ENCODE data around the gene PLEKHH1.

PLEKHH1 gene

DNA sequence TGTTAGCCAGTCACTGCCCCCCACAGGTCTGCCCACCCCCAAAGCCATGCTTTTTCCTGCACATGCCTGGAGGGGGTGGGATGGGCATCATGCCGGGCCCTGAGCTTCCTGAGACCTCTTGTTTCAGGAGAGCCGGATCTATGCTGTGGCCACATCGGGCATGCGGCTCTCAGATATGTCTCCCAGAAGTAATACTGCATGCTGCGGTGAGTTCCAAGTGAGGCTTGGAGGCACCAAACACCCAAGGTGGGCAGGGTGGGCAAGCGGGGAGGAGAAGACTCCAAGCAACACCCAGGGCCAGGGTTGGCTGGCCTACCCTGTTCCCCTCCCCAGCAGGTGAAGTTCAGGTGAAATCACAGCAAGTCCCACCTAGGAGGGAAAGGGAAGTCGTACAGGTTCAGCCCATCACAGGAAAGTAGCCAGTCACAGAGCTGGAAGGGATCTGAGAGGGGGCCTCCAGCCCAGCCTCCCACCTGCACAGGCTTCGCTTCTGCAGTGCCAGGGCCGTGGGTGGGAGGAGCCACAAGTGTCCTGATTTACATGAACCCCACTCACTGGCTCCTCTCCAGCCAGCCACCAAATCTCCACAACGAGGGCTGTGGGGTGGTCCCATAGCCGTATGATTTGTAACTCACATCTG lies 36.0 kb downstream of the PLEKHH1 start:
- no peak for DNase-seq

DNA sequence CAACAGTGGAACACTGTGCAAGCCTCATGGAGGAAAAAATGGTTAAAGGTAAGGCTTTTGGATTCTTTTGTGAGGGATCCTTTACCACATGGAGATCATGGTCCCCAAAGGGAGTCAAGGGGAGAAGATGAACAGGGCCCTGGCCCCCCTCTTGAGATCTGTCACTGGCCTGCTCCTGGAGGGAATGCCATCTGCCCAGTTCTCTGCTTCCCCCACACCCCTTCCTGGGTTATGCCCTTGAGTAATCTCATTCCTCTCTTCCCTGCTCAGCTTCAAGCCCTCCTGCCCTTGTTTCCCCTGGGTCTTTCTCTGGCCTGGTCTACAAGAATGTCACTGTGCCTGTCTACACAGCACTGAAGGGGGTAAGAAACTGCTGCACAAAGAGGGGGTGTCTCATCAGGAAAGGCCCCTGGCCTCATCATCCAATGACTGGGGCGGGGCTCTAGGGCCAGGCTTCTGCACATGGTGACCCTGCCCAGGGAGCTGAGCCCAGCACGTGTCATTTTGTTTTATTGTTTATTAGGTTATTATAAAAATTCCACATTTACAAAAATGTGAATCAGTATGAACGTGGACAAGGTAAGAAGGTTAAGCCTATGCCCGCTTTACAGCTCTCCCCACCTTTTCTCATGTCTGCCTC lies 36.7 kb downstream of the PLEKHH1 start:
- no peak for DNase-seq

DNA sequence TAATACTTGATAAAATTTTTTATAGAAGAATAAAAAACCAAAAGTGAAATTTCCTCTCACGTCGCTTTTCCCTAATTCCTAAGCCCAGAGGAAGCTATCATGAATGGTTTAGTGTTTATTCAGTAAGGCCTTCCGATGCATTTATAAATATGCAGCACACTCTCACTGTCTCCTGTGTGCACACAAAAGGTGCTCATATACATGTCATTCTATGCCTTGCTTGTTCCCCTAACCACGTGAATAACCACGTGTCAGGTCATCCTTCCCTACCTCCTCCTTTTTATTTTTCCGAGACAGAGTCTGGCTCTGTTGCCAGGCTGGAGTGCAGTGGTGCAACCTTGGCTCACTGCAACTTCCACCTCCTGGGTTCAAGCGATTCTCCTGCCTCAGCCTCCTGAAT lies 37.4 kb downstream of the PLEKHH1 start:
- no peak for DNase-seq

DNA sequence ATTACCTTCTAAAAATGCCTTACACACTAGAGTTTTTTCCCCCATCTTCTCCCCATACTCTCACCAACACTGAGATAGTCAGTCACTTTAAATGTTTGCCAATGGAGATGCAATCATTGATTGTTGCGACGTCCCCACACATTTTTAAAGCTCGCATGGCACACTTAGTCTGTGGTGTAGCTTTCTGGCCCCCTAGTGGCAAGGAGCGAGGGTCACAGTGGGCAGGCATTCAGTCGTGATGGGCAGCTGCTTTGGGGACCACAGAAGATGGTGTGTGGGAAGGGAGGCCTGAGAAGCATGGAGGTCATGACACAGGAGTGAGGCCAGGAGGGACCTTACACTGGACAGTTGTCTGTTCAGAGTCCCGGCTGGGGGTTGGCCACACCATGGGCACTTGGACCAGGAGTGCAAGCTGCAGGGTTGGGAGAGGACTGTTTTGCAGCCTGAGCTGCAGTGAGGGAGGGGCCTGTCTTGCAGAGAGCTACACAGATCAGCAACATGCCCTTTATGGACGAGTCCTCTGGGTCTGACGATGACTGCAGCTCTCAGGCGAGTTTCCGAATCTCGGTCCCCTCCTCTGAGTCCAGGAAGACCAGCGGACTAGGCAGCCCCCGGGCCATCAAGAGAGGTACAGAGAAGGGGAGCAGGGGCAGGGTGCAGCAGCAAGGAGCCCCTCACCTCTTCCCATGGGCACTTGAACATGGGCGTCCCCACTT lies 38.3 kb downstream of the PLEKHH1 start:
- DNase-seq, result no peak

DNA sequence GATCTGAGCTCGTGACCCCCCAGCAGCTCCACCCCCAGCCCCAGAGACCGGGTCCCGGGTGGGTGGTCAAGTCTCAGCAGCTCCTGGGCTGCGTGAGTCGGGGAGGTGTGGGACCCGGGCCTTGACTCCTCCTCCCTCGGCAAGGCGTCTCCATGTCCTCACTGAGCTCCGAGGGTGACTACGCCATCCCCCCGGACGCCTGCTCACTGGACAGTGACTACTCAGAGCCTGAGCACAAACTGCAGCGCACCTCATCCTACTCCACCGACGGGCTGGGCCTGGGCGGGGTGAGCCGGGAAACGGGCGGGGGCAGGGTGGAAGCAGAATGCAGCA lies 38.9 kb downstream of the PLEKHH1 start:
- no peak for DNase-seq

DNA sequence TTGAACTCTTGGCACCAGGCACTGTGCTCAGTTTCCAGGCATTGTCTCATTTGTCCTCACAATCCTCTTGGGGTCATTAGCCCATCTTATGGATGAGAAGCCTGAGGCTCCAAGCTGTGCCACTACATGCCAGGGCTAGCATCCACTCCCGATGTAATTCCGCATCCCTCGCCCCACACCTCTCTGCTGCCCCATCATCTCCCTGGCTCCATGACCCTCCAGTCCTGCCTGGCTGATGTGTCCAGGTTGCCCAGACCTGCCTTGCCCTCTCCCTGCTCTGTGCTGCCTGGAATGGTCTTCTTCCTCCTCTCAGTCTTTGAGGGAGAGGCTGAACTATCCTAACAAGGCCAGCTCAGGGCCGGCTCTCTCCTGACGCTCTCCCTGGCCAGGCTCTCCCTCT lies 39.5 kb downstream of the PLEKHH1 start:
- no peak for DNase-seq

DNA sequence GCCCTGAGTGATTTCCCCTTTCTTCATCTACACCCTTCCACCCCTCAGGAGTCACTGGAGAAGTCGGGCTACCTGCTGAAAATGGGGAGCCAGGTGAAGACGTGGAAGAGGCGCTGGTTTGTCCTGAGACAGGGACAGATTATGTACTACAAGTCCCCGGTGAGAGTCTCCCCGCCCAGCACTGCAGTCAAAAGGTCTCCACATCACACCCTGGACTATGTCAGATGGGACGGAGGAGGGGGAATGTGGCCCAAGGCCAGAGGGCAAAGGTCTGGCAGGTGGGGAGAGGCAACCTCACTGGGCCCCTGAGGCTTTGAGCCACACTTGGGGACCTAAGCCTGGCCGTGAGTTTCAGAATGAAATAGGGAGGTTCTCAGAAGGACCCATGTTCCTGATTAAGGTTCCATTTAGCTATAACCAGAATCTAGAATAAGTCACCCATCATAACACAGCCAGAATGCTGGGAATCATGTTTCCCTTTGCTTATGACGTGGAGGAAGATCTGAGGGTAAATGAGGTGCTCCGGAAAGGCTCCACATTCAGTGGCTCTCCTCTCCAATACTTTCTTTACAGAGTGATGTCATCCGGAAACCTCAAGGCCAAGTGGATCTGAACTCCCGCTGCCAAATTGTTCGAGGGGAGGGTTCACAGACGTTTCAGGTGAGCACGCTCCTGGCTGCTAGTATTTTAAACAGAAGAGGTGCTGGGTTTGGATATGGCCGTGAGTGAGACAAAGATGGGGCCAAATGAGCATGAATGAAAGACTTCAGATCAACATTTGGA lies 40.3 kb downstream of the PLEKHH1 start:
- DNase-seq, result no peak

DNA sequence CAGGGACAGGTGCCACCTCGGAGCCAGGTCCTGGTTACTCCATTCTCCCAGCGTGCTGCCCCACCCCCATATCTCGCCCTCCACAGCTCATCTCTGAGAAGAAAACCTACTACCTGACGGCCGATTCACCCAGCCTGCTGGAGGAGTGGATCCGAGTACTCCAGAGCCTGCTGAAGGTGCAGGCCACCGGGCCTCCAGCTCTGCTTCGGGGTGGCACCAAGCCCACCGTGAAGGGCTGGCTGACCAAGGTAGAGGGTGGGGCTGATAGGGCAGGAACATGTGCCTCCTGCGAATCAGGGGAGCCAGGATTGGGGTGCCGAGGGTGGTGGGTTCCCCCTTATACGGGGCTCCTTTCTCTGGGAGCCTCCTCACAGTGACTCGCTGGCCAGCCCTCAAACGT lies 41.1 kb downstream of the PLEKHH1 start:
- no peak for DNase-seq

DNA sequence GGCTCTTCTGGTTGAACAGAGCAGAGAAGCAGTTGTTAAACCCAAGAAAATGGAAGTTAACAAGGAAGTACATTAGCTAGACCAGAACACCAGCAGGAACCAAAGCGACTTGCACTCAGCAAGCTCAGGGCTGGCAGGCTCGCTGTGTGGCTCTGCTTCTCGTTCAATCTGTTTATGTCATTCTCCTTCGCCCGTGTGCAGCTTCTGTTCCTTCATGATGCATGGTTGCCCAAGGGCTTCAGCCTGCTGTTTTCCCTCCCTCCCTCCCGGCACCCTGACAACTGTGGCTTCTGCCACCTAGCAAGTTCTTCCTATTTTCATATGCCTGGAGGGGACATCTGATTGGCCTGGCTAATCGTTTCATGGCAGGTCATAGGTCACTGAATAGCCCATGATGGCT lies 41.7 kb downstream of the PLEKHH1 start:
- DNase-seq, result no peak

DNA sequence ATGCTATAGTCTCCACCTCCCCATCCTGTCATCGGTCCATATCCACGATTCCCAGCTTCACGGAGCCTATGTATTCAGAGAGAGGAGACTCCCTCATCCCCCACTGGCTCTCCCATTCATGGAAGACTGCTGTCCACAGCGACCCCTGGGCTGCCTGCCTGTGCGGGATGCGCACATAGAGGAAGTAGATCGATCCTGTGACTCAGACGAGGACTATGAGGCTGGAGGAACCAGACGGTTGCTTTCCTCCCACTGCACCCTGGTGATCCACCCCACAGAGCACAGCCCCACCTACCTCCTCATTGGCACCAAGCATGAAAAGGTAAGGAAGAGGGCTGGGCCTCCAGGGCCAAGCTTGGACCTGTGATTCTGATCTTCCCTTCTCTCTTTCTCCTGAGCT lies 42.6 kb downstream of the PLEKHH1 start:
- no peak for DNase-seq

DNA sequence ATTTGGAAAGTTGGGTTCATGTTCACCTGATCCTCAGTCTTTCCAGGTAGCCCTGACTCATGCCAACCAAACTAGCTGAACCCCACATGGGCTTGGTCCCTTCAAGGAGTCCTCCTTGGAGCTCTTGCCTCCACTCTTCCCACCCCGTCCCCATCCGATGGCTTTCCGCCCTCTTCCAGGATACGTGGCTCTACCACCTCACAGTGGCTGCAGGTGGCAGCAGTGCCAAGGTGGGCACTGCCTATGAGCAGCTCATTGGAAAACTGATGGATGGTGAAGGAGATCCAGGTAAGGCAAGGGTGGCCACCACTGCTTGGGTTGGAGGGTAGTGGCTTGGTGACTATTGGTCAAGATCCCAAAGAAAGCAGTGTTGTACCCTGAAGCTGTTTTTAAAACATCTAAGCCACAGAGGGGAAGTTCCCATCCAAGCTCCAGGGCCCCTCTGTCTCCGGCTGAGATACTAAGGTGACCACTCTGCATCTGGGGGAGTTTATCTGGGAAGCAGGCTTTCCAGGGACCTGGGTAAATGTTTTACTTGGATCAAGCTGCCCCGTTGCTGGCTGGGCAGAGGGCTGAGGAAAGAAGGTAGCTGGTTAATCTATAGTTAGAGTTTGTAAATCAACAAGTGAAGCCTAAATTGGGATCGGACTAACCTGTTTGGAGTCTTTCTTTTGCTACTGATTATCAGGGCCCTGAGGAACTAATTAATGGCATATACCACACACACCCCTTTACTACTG lies 43.3 kb downstream of the PLEKHH1 start:
- no peak for DNase-seq

DNA sequence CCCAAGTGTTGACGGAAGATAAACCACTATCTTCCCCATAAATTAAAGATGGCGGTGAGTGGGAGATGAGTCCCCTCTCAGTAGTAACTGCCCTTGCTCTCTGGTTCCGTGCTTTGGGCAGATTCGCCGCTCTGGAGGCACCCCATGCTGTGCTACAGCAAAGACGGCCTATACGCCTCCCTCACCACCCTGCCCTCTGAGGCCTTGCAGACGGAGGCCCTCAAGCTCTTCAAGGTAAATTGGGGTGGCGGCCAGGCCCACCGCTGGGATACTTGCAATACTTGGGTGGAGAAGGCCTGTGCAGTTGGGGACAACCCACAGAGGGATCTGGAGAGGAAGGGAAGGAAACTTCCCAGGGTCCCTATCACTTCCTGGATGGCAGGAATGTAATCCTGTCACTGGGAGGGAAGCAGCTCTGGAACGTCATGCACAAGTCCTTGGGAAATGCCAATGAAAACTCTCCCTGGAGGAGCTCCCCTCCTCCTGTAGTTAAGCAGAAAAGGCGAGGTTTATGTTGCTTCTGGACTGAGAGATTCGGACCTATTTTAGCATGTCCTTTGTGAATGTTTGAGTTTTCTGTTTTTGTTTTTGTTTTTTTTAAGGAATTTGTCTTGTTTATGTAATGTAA lies 44.2 kb downstream of the PLEKHH1 start:
- no peak for DNase-seq

DNA sequence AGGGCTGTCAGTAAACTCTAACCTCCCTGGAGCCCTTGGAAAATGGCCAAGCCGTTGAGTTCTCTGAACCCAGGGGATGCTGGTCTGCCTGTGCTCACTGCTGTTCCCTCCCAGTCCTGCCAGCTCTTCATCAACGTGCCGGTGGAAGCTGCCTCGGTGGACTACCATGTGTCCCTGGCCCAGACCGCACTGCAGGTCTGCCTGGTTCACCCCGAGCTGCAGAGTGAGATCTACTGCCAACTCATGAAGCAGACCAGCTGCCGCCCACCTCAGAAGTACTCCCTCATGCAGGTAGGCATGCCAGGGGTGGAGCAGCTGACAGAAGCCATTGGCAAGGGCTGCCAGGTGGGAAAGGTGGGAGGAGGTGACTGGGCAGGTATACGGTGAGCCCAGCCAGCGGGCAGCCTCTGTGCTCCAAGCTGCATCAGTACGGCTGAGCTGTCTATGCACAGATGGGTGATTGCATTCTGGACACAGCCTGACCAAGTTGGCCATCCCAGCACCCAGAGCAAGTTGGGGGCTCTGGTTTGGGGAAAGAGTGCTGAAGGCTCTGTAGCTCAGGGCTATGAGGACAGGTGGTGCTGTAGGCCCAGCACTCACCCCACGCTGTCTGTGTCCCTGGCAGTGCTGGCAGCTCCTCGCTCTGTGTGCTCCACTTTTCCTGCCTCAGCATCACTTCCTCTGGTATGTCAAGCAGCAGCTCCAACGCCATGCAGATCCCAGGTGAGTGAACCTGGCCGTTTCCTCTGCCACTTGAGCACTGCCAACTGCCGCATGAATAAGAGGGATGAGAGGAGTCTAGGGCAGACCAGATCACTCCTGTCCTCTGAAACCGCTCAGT lies 45.0 kb downstream of the PLEKHH1 start:
- DNase-seq, result no peak

DNA sequence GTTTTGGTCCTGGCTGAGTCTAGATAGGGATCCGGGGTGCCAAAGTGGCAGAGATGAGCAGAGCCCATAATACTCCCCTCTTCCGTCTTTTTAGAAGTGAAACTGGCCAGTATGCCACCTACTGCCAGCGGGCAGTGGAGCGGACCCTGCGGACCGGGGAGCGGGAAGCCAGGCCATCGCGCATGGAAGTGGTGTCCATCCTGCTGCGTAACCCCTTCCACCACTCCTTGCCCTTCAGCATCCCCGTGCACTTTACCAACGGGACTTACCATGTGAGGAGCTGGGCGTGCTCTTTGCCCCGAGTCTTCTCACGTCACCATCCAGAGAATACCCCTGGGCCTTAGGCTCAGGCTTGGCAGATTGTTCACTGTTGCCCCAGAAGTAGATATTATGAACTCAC lies 46.0 kb downstream of the PLEKHH1 start:
- DNase-seq, result no peak

DNA sequence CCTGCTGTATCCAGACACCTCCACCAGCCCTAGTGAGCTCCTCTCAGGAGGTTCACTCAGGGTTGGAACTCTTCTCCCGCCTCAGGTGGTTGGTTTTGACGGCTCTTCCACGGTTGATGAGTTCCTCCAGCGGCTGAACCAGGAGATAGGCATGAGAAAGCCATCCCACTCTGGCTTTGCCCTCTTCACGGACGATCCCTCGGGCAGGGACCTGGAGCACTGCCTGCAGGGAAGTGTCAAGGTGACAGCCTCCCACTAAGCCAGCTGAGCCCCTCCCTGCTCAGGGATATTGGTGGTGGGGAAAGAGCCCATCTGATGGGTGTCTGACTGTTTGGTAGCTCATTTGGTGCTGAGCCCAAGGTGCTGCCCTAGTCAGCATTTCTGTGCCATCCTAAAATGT lies 46.5 kb downstream of the PLEKHH1 start:
- DNase-seq, result no peak

DNA sequence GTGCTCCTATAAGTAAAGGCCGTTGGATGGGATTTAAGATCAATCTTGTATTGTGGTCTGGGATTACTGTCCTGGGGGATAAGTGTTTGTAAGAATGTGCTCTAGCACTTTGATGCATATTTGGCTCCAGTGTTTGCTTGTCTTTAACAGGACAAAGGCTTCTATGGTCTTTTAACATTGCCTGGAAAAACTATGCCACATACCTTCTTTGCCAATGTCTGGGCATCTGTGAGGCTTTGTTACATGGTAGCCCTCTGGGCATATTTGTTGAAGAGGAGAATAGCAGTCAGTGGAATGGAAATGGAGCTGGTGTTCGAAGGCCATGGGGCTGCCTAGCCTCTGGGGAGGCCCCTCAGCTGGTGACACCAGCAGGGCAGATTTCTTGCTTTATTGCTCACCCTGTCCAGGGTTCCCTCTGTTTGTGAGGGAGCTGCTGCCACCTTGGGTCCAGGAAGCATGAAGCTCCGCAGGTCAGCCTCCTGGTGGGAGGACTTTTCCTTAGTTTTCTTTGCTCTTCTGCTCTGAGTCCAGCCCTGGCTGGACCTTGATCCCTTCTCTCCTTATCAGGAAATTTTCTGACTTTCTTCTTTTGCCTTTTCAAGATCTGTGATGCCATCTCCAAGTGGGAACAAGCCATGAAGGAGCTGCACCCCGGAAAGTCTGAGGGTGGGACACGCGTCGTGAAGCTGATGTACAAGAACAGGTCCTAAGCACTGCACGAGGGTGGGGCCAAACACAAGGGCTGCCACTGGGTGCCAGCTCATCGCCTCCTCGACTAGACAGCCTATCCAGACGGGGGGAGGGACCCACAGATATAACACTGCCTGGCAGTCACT lies 47.5 kb downstream of the PLEKHH1 start:
- no peak for DNase-seq

DNA sequence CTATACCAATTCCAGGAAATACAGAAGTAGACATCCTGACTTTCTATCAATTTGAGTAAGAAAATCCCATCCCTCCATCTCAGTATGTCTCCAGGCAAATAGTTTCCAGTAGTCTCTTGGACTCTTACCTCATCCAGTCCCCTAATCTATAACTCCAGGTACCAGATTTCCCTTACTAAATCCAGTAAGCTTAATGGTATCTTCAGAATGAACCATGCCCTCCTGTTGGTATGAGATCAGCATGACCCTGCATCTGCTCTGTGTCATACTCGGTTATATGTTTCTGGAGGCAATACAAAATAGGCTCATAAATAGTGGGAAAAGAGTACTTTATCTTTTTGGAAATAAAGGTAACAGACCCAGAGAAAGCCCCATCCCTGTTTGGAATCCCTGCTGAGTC lies 48.6 kb downstream of the PLEKHH1 start:
- no peak for DNase-seq

DNA sequence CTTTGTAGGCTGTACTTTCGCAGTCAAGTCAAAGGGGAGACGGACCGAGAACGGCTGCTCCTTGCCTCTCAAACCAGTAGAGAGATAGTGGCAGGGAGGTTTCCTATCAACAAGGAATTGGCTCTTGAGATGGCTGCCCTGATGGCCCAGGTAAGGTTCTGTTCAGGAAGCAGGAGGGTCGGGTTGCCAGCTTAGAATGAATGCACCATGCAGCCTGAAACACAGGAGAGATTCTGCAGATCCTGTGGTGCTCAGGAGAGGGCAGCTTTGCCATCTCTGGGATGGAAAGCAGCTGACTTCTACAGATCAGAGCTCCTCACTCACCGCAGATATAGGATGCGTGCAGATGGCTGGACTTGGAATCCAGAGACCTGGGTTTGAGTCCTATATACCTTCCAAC lies 49.0 kb downstream of the PLEKHH1 start:
- DNase-seq, result no peak

DNA sequence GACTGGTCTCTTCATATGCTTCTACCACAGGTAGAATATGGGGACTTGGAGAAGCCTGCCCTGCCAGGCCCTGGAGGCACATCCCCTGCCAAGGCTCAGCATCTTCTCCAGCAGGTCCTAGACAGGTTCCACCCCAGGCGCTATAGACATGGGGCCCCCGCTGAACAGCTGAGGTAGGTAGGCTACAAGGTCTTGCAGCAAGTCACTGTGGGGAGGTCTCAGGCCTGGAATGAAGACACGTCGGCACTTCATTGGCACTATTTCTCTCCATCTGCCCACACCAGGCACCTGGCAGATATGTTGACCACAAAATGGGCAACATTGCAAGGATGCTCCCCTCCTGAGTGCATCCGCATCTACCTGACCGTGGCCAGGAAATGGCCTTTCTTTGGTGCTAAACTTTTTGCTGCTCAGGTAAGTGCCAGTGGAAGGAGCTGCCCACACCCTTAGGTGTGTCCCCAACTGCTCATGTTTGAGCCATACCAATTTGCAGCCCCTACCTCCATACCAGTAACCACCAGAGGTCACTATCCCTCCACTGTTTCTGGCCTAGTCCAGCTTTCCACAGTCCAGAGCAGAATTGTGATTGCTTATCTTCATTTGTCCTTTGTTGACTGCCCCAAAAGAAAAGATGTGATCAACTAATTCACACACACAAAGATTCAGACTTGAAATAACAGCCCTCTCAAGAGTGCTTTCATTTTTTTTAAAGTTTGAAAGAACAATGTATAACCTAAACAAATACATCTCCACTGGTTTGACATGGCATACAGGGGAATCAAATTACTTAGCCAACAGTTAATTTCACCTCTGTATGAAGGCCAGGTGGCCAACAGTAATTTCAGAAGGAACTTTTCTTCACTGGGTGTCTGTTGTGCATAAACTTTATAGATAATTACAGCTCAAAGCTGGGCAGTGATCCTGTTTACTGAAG lies 50.9 kb downstream of the PLEKHH1 start:
- no peak for DNase-seq

DNA sequence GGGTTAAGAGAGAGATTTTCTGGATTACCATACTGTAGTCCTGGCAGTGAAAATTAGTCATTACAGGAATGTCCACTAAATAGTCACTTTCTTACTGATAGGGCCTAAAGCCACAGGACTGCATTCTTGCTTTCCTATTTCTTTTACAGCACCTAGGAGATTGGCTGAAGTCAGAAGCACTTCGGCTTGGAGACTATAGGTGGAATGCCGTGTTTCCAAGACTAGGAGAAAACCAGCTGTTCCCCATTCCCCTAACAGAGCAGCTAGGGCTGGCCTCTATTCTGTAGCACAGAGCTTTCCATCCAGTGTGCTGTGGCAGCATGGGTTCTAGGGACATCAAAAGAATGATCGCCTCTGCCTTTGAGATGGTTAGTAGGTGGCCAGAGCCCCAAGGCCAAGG lies 51.9 kb downstream of the PLEKHH1 start:
- DNase-seq, result no peak

All from NCI-H1048 (cell line).